GM12874 (cell line): Measurements from ENCODE around the gene CHRND.

ENCODE experiments used
- CTCF ChIP-seq: IDR thresholded peaks from 2 replicates; pipeline ENCODE4 v1.5.1; 2011; ENCODE audit warnings: low read depth, mild to moderate bottlenecking, control low read depth, low read length, moderate library complexity; ENCODE audit not compliant: insufficient read depth

CHRND gene

GRCh38 chr2:232569541-232569940, 43.6 kb downstream of the CHRND start:
- TF ChIP-seq CTCF = no peak

GRCh38 chr2:232571026-232571474, 45.1 kb downstream of the CHRND start:
- TF ChIP-seq CTCF = no peak

GRCh38 chr2:232573042-232573441, 47.1 kb downstream of the CHRND start:
- no peak for TF ChIP-seq CTCF

- no peak for TF ChIP-seq CTCF
Observed at GRCh38 chr2:232573771-232574435, 47.9 kb downstream of the CHRND start.

- TF ChIP-seq CTCF = no peak
Observed at GRCh38 chr2:232574674-232575403, 48.9 kb downstream of the CHRND start.

GRCh38 chr2:232575404-232575746, 49.4 kb downstream of the CHRND start:
- TF ChIP-seq CTCF = no peak

GRCh38 chr2:232576995-232577394, 51.0 kb downstream of the CHRND start:
- no peak for TF ChIP-seq CTCF
